HG02759 (cell line): ENCODE results near the gene RETN.

Source experiments
- ATAC-seq: cut with Tn5 transposase; IDR thresholded peaks from one replicate; pipeline ENCODE4 v1.9.1; 2021; ENCODE audit warnings: mild to moderate bottlenecking, moderate library complexity; ENCODE audit not compliant: unreplicated experiment

The RETN gene

DNA sequence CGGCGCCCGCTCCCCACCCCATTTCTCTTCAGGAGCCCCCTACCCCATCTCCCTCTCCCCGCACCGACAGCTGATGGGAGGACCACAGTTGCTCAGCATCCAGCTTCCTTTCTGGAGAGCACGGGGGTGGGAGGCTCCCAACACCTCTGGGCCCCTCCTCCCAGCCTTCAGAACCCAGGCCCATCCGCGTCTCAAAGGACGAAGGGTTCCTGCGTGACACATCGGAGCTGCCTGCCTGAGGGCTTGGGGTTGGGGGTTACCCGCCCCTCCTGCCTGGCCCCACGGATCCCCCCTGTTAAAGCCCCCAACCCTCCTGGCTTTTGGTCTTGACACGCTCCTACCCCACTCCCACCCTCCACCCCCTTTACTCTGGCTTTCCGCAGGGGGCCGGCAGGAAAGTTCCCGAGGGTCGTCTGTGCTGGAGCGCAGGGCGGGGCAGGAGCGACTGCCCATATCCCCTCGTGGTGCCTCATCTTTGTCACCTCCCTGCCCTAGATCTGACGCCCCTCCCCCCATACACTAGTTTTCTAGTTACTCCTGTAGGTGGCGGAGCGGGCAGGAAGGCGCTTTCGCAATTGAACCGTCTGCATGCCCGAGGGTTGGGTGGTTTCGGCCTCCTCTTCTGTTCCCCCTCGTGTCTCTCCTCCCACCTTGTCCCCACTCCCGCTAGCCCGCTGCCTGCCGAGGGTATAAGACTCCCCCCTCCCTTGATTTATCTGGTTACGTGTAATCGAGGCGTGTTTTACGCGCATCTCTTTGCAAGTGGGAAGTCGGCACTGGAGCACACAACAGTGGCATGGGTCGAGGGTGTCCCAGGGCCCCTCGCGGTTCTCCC, 12.7 kb downstream of the RETN start:
- ATAC-seq = peak; percentile 14

DNA sequence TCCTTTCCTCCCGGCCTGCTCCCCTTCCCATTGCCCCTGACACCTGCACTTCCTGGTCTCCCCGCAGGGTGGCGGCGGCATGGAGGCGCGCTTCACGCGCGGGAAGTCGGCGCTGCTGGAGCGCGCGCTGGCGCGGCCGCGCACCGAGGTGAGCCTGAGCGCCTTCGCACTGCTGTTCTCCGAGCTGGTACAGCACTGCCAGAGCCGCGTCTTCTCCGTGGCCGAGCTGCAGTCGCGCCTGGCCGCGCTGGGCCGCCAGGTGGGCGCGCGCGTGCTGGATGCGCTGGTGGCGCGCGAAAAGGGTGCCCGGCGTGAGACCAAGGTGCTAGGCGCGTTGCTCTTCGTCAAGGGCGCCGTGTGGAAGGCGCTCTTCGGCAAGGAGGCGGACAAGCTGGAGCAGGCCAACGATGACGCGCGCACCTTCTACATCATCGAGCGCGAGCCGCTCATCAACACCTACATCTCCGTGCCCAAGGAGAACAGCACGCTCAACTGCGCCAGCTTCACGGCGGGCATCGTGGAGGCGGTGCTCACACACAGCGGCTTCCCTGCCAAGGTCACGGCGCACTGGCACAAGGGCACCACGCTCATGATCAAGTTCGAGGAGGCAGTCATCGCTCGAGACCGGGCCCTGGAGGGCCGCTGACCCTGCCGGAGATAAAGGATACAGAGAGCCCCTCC, 13.5 kb downstream of the RETN start:
- no peak for ATAC-seq

DNA sequence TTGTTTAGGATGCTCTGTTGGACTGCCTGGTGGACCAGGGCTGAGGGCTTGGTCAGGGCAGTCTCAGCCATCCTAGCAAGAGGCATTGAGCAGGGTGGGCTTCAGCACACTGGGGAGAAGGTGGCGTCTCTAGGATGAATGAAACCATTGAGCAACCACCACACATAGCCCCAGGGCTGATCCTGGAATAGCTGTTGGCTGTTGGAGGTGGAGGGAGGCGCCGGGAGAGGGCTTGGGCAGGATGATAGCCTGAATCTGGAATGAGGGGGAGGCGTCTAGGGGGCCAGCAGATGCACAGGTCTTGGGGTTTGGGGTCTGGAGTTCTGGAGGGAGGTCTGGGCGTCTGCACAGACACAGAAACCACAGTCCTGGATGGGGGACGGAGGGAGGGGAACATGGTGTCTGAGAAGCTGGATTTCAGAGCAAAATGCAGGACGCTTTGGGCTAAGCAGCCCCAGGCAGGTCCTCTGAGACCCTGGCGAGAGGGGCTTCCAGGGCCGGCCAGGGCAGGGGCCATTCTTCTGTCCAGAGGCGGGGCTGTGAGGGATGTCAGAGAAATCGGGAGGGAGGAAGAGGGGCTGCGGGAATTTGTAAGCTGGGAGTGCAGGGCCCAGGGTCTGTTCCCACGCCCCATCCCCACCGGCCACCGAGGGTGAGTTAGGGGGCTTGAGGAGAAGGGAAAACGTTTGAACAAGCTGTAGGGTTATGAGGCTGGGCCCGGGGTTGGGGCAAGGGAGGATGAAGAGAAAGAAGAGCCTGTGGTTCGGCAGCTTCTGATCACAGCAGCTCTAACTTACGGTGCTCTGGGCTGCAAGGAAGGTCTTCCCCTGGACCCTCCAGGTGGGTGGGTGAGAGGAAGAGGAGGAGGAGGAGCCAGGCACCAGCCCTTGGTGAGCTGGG, 16.9 kb downstream of the RETN start:
- no peak for ATAC-seq

DNA sequence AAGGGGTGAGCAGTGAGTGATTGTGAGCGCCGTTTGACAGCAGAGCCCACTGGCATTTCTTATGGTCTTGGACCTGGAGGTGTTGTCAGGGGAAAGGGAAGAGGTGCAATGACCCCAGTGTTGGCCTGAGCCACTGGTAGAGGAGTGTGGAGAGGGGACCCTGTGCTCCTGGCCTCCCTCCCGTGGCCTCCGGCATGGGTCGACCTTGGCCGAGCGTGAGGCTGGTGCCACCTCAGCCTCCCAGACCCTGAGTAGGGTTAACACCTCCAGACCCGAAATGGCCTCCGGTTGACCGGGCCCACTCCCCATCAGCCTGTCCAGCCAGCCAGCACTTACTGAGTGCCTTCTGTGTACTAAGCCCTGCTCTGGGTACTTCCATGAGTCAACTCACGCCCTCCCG, 18.3 kb downstream of the RETN start:
- no peak for ATAC-seq

DNA sequence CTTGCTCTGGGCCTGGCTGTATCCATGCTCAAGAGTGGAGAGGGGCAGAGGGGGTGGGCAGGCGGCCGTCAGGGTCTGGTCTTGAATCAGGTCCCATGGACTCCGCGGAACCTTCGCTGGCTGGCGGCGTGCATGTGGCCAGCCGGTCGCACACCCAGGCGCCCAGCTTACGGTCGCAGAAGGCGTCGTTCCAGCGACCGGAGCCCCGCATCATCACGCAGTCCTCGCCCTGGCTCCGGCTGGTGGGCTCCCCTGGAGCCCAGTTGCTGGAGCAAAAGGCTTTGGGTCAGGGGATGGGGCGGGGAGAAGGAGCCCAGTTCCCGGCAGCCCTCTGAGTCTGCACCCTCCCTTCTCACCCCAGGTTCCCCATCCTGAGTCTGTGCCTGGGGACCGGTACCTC, 20.3 kb downstream of the RETN start:
- ATAC-seq = no peak

DNA sequence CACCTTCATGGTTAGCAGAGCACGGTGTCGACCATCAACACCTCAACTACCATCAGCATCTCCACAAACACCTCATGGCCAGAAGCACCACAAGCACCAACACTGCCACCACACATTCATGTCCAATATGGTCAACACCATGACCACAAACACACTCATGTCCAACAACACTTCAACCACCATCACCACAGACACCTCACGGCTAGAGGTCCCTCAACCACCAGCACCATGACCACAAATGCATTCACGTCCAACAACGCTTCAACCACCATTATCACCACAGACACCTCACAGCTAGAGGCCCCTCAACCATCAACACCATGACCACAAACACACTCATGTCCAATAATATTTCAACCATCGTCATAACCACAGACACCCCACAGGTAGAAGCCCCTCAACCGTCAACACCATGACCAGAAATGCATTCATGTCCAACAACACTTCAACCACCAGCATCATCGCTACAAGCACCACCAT, 22.0 kb downstream of the RETN start:
- ATAC-seq = no peak

DNA sequence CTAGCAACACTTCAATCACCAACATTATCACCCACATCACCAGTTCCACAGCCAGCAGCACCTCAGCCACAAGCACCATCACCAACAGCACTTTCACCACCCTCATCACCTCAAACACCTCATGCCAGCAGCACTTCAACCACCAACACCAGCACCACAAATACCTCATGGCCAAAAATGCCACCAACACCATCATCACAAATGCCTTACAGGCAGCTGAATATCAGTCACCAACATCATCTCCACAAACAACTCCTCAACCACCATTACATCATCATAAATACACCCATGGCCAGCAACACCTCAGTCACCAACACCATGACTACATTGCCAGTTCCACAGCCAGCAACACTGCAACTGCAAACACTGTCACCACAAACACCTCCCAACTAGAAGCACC, 22.6 kb downstream of the RETN start:
- no peak for ATAC-seq

DNA sequence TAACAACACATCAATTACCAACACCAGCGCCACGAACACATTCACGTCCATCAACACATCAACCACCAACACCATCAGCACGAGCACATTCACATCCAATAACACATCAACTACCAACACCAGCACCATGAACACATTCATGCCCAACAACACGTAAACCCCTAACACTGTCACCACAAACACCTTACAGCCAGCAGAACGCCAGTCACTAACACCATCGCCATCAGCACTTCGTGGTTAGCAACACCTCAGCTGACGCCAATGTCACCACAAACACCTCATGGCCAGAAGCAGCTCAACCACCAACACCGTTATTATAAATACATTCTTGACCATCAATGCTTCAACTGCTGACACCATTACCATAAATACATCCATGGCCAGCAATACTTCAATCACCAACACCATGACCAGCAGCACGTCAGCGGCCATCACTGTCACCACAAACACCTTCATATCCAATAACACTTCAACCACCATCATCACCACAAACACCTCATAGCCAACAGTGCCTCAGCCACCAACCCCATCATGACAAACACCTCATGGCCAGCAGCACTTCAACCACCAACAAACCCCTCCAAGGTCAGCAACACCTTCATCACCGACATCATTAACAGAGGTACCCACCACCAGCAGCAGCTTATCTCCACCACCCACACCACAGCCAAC, 23.7 kb downstream of the RETN start:
- ATAC-seq = no peak

DNA sequence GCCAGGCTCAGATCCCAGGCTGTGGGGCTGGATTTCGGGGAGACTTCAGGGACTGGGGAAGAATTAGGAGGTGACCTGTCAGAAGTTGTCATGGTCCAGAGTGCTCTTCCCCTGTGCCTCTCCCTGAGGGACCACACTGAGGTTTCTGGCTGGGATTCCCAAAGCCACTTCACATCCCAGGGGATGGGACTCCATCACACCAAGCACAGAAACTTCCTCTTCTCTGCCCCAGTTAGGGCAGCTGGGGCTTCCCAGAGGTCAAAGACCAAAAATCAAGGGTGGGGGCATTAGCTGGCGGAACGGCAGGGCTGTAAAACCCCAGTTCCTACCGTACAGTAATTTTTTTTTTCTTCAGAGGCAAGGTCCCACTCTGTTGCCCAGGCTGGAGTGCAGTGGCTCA, 25.6 kb downstream of the RETN start:
- peak; percentile 27 for ATAC-seq

DNA sequence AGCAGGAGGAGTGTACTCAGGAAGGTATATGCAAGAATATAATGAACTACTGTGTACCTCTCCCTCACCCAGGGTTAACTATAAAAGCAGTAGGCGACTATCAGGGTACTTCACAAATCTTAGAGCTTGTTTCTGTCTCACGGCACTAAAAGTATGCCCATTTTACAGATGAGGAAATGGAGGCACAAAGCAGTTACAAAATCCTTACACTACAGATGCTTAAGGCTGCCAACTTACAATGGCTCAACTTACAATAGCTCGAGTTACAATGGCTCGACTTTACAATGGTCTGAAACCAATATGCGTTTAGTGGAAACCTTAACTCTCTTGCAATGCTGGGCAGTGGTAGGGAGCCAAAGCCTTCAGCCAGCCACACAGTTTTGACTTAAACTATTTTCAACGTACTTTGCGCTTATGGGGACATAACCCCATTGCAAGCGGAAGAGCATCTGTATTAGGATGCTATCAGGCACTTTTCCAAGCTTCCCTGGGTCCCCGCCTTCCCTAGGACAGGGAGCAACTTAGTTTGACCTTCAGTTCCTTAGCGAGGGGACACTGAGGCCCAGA, 29.0 kb downstream of the RETN start:
- ATAC-seq = no peak

DNA sequence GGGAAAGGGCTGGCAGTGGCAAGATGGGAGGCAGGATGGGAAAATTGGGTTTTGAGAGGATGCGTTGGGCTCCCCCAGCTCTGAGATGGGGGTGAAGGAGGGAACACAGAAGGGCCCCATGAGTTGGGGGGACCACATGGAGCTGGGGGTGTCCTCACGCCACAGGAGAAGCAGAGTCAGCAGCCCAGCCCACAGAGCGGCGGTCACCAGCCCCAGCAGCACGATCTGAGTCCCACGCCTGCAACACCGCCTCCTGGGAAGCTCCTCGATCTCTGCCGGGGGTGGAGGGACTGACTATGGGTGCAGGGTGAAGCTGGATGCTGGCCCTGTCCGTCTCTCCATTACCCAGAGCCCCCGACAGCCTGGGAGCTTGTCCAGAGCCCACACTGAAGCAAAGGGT, 29.7 kb downstream of the RETN start:
- ATAC-seq = no peak

DNA sequence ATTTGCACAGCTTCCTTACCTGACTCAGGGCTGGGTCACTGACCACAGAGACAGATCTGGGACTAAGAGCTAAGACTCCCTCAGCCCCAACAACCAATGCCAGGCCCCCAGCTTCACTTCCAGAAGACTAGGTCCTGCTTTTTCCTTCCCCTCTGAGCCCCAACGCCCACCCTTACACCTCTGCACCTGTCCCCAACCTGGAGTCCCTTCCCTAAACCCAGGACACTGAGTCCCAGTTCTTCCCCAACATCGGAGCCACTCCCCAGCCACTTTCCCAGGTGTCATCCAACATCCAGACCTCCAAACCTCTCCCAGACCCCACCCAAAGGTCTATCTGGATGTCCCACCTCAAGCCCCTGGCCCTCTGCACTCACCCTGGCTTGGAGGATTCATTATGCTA, 30.2 kb downstream of the RETN start:
- no peak for ATAC-seq

DNA sequence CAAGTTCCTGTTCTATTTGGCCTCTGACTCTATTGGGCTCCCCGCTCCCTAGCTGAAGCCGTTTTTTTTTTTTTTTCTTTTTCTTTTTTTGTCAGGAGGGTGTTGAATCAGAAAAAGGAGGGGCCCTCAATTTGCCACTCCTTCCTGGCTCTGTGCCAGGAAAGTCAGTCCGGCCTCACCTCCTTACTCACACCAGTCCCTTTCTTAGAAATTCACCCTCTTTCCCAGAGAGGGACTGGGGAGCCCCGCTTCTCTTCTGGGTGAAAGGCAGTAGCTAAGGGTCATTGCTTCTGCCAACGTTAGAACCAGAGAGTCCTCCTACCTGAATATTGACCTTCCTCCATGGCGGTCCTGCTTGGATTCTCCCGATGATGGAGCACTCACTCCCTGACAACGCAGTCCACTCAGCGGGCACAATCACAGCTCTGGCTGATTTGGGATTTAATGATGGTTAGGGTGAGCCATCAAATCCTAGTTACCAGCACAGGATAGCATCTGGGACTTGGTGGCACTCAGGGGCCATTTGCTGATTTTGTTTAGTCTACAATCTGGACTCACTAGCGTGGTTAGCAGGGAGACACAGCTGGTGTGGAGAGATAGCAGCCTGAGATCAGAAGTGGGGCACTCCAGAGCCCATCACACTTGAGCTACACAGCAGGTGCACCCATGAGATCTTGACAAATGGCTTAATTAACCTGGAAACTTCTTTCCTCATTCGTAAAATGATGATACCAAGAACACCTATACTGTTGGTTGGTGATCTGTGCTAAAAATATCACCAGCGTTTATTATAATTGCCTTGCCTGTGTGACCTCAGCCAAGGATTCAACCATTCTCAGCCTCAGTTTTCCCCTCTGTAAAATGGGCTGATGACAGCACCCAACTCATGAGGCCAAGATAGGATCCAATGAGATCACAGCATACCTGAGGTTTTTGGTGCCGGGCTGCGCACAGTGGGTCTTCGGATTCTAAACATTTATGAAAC, 30.9 kb downstream of the RETN start:
- ATAC-seq = no peak

DNA sequence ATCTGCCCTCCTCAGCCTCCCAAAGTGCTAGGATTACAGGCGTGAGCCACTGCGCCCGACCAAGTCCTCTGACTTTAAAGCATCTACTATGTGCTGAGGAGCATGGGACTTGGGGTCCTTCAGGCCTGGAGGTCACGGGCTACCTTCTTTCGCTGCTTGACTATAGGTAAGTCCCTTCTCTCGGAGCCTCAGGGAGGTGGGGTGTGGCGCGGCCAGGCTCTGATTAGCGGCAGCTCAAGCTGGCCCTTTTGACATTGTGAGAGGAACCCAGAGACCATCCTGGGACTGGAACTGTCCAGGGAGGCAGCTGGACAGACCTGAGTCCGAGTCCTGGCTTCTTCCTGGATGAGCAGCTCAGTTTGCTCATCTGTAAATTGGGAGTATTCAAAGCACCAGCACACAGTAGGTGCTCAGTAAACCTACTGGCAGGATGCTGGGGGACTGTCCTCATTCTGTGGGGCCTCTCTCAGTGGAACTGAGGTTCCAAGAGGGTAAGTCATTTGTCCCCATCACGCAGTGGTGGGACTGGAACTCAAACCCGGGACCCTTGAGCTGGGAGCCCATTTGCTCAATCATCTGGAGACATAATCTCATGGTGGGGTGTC, 32.3 kb downstream of the RETN start:
- ATAC-seq = no peak

DNA sequence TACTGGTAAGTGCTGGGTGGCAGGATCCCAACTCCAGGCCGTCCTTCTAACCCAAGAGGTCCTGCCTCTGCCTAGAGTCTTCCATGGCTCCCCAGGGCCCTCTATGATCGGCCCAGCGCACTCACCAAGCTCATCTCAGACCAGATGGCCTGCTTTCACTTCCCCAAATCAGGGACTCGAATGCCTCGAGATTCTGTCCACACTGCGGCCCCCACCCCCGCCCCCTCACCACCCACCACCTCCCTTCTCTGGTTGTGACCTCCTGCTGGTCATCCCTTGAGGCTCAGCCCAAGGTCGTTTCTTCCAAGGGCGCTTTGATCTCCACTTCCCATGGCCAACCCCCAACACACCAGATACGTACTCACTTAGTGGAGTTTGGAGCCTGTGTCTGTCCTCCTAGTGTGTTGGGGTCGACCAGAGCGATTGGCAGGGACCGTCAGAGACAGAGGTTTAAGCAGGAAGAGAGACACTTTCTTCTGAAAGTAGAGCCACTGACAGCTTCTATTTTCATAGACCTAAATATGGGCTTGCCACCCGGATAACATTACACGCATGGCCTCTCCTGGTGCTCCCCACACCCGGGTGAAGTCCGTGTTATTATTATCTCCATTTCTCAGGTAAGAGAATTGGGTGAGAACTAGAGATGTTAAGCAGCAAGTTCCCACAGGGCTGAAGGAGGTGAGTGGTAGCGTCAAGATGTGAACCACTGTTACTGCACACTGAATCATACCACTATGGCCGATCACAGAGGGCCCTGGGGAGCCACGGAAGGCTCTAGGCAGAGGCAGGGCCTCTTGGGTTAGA, 33.0 kb downstream of the RETN start, which contains the start of gene FCER2:
TSS of gene FCER2 (minus strand) at position 478 of the 804 bp plus-strand sequence. CDS start 2,371 bp downstream, outside the sequence.
- peak; percentile 58 for ATAC-seq

DNA sequence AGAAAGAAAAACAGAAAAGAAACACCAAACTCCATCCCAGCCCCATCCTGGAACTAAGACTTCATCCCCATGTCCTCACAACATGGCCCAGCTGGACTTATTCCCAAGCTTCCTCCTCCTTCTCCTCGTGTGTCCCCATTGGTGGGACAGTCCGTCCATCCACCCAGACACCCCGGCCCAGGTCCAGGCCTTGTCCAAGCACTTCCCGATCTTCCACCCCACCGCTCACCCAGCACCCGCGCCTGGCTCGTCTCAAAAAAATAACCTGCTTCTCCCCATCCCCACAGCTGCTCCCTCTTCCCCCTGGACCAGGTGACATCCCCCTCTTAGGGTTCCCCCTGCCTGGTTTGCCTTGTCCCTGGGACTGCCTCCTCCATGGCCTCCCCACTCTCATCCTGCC, 34.5 kb downstream of the RETN start:
- ATAC-seq = no peak

DNA sequence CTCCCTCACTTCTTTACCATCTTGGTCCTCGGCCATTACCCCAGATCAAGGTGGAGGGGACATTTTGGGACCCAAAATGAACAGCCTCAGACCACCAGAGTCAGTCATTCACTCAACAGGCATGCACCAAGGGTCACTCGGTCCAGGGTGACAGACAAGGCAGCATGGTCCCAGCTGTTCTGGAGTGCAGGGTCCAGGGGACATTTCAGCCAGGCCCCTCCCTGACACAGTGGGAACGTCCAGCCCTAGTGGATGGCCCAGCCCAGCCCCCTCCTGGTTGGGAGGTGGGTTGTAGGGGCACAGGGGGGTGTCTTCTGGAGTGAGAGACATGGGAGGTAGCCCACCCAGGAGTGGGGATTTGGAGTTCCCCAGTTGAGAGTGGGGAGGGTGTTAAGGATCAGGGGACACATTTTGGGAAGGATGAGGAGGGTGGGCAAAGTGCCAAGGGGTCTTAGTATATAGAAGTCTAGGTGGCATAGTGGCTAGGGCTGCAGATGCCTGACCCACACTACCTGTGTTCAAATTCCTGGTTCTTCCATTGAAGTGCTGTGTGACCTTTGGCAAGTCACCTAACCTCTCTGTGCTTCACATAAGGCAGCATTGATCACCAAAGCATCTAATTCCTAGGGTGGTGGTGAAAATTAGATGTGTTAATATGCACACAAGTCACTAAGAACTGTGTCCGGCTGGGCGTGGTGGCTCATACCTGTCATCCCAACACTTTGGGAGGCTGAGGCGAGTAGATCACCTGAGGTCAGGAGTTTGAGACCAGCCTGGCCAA, 35.6 kb downstream of the RETN start:
- ATAC-seq = no peak
